ENCODE results near the gene ARRDC4. TPM values are rescaled to one million over a fixed set of nuclear protein-coding genes. Genes with fewer than 3 reads are reported as not detected.
A peak's percentile ranks its signal among the peaks of the same experiment; 100 is the strongest.

The ARRDC4 gene
- total RNA-seq, 1 experiment from 2014 or later: 7.1 TPM

- no peaks in the 10 kb centered on the region for H3K36me3 ChIP-seq (ENCODE audit: low read depth, low read length)
- peaks cover 19% of the 10 kb centered on the region for H3K4me1 ChIP-seq (ENCODE audit: insufficient read depth, low read length)
- no peak overlapping the region for H3K4me3 ChIP-seq (ENCODE audit: low read length)
- no peak overlapping the region for H3K27ac ChIP-seq (ENCODE audit: low read length)
- DNase-seq: peak; percentile 28
- intact Hi-C loops (cut with micrococcal nuclease): no loop called here
- no TSS peak for BruUV-seq (replicated peaks)
- H3K27me3 ChIP-seq (ENCODE audit: low read length): no peaks in the 10 kb centered on the region
- ChIA-PET CTCF (no interaction called here), POLR2A (ENCODE audit: unreplicated experiment) (no interaction called here)
- no peak overlapping the region for H3K9ac ChIP-seq (ENCODE audit: low read length)
- ATAC-seq: no peak
- no peak overlapping the region for H2AFZ ChIP-seq (ENCODE audit: low read length)
- H3K79me2 ChIP-seq (ENCODE audit: low read length): no peaks in the 10 kb centered on the region
- H3K9me2 ChIP-seq (replicated peaks; ENCODE audit: low read length): no peaks in the 10 kb centered on the region
- no peaks in the 10 kb centered on the region for H4K20me1 ChIP-seq (ENCODE audit: low read length)
- no peak overlapping the region for H3K4me2 ChIP-seq (ENCODE audit: low read length)
- TF ChIP-seq EZH2phosphoT487 (IDR thresholded peaks at IDR 0.05; ENCODE audit: borderline replicate concordance, low read length) (no peak), EZH2 (IDR thresholded peaks at IDR 0.05; ENCODE audit: low read length, unreplicated experiment) (no peak), CTCF (conservative IDR thresholded peaks at IDR 0.05; ENCODE audit: low read depth, low read length) (no peak)
- no peaks in the 10 kb centered on the region for H3F3A ChIP-seq (ENCODE audit: low read length, unreplicated experiment)
- no peaks in the 10 kb centered on the region for H3K9me3 ChIP-seq (ENCODE audit: low read length)
Measured at GRCh38 chr15:97993310-97993738, 32.8 kb downstream of the ARRDC4 start.

GRCh38 chr15:97994236-97994635 is 33.7 kb downstream of the ARRDC4 start:
- intact Hi-C loops (cut with micrococcal nuclease): no loop called here
- Histone ChIP-seq H4K20me1 (ENCODE audit: low read length) (no peaks in the 10 kb centered on the region), H3K27ac (ENCODE audit: low read length) (no peak overlapping the region), H3K4me2 (ENCODE audit: low read length) (no peak overlapping the region), H3K9me3 (ENCODE audit: low read length) (no peaks in the 10 kb centered on the region), H3K4me3 (ENCODE audit: low read length) (no peak overlapping the region), H3K27me3 (ENCODE audit: low read length) (no peaks in the 10 kb centered on the region), H2AFZ (ENCODE audit: low read length) (no peak overlapping the region), H3K36me3 (ENCODE audit: low read depth, low read length) (no peaks in the 10 kb centered on the region), H3F3A (ENCODE audit: low read length, unreplicated experiment) (no peaks in the 10 kb centered on the region), H3K9me2 (replicated peaks; ENCODE audit: low read length) (no peaks in the 10 kb centered on the region), H3K9ac (ENCODE audit: low read length) (no peak overlapping the region), H3K79me2 (ENCODE audit: low read length) (no peaks in the 10 kb centered on the region), H3K4me1 (ENCODE audit: insufficient read depth, low read length) (peaks cover 25% of the 10 kb centered on the region)
- ATAC-seq: no peak
- ChIA-PET CTCF (no interaction called here), POLR2A (ENCODE audit: unreplicated experiment) (no interaction called here)
- no peak for TF ChIP-seq EZH2 (IDR thresholded peaks at IDR 0.05; ENCODE audit: low read length, unreplicated experiment)
- DNase-seq: no peak
- no TSS peak for BruUV-seq (replicated peaks)

GRCh38 chr15:97995192-97995591 is 34.7 kb downstream of the ARRDC4 start:
- H3K79me2 ChIP-seq (ENCODE audit: low read length): no peaks in the 10 kb centered on the region
- peaks cover 32% of the 10 kb centered on the region for H3K4me1 ChIP-seq (ENCODE audit: insufficient read depth, low read length)
- peak overlapping the region; percentile 38; the same call in 1 of the 2 replicates for H3K4me3 ChIP-seq (ENCODE audit: low read length)
- no peaks in the 10 kb centered on the region for H3K9me3 ChIP-seq (ENCODE audit: low read length)
- DNase-seq (peak; percentile 61), ATAC-seq (no peak)
- H3K4me2 ChIP-seq (ENCODE audit: low read length): peak overlapping the region; percentile 64
- H3K9ac ChIP-seq (ENCODE audit: low read length): peak overlapping the region; percentile 38; the same call in 1 of the 2 replicates
- H4K20me1 ChIP-seq (ENCODE audit: low read length): no peaks in the 10 kb centered on the region
- no peaks in the 10 kb centered on the region for H3K36me3 ChIP-seq (ENCODE audit: low read depth, low read length)
- ChIA-PET POLR2A (ENCODE audit: unreplicated experiment) (no interaction called here), CTCF (no interaction called here)
- TF ChIP-seq CTCF (conservative IDR thresholded peaks at IDR 0.05; ENCODE audit: low read depth, low read length) (no peak), EZH2phosphoT487 (IDR thresholded peaks at IDR 0.05; ENCODE audit: borderline replicate concordance, low read length) (no peak), EZH2 (IDR thresholded peaks at IDR 0.05; ENCODE audit: low read length, unreplicated experiment) (no peak)
- H2AFZ ChIP-seq (ENCODE audit: low read length): no peak overlapping the region
- H3K27me3 ChIP-seq (ENCODE audit: low read length): no peaks in the 10 kb centered on the region
- no peaks in the 10 kb centered on the region for H3K9me2 ChIP-seq (replicated peaks; ENCODE audit: low read length)
- no peaks in the 10 kb centered on the region for H3F3A ChIP-seq (ENCODE audit: low read length, unreplicated experiment)
- BruUV-seq (replicated peaks): no TSS peak
- intact Hi-C loops (cut with micrococcal nuclease): no loop called here
- H3K27ac ChIP-seq (ENCODE audit: low read length): peak overlapping the region; percentile 70
